ENCODE data around the gene EXOC7. TPM values are rescaled to one million over a fixed set of nuclear protein-coding genes. Genes with fewer than 3 reads are reported as not detected.

The EXOC7 gene
- total RNA-seq, 2 experiments from 2014 or later, result 88.1 to 90.6 TPM

- Mint-ChIP-seq H3K27me3 (no peaks in the 10 kb centered on the region), H3K4me1 (ENCODE audit: low read depth) (no peaks in the 10 kb centered on the region), H3K4me3 (no peak overlapping the region), H3K27ac (no peak overlapping the region), H3K9me3 (no peaks in the 10 kb centered on the region), H3K36me3 (ENCODE audit: low read depth) (no peaks in the 10 kb centered on the region)
- Histone ChIP-seq H3K4me1 (ENCODE audit: insufficient read depth, low read length) (no peaks in the 10 kb centered on the region), H3K27me3 (ENCODE audit: control insufficient read depth in 1 of 2, insufficient read depth in 2 of 2, low read length in 2 of 2) (no peaks in the 10 kb centered on the region), H3K36me3 (ENCODE audit: insufficient read depth, low read length) (no peaks in the 10 kb centered on the region), H3K9me3 (ENCODE audit: control insufficient read depth in 1 of 2, insufficient read depth in 1 of 2, low read length in 2 of 2) (no peaks in the 10 kb centered on the region), H3K27ac (ENCODE audit: low read depth in 1 of 2, low read length in 2 of 2) (no peak overlapping the region), H3K4me3 (ENCODE audit: low read length) (no peak overlapping the region)
- no peak for ATAC-seq (ENCODE audit: poor library complexity)
- DNase-seq, result no peak
- CTCF ChIA-PET, result interaction anchor here (1.4 kb wide), 1 partner anchor 164 kb away, joined by 6 read pairs; no protein-coding TSS in a partner anchor
- POLR2A ChIA-PET, result no interaction called here
- TF ChIP-seq, protein P1, sequence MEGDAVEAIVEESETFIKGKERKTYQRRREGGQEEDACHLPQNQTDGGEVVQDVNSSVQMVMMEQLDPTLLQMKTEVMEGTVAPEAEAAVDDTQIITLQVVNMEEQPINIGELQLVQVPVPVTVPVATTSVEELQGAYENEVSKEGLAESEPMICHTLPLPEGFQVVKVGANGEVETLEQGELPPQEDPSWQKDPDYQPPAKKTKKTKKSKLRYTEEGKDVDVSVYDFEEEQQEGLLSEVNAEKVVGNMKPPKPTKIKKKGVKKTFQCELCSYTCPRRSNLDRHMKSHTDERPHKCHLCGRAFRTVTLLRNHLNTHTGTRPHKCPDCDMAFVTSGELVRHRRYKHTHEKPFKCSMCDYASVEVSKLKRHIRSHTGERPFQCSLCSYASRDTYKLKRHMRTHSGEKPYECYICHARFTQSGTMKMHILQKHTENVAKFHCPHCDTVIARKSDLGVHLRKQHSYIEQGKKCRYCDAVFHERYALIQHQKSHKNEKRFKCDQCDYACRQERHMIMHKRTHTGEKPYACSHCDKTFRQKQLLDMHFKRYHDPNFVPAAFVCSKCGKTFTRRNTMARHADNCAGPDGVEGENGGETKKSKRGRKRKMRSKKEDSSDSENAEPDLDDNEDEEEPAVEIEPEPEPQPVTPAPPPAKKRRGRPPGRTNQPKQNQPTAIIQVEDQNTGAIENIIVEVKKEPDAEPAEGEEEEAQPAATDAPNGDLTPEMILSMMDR (IDR thresholded peaks at IDR 0.05), result no peak
- intact Hi-C loops (cut with DNase I, micrococcal nuclease), result no loop called here
Measured at GRCh38 chr17:76115138-76115754, 11.7 kb upstream of the EXOC7 start.

GRCh38 chr17:76111956-76112355, 8.4 kb upstream of the EXOC7 start:
- no peaks in the 10 kb centered on the region for H3K4me1 Mint-ChIP-seq (ENCODE audit: low read depth)
- Histone ChIP-seq H3K4me3 (ENCODE audit: low read length) (no peak overlapping the region), H3K9me3 (ENCODE audit: control insufficient read depth in 1 of 2, insufficient read depth in 1 of 2, low read length in 2 of 2) (no peaks in the 10 kb centered on the region), H3K36me3 (ENCODE audit: insufficient read depth, low read length) (no peaks in the 10 kb centered on the region), H3K27me3 (ENCODE audit: control insufficient read depth in 1 of 2, insufficient read depth in 2 of 2, low read length in 2 of 2) (no peaks in the 10 kb centered on the region), H3K4me1 (ENCODE audit: insufficient read depth, low read length) (no peaks in the 10 kb centered on the region), H3K27ac (ENCODE audit: low read depth in 1 of 2, low read length in 2 of 2) (no peak overlapping the region)
- DNase-seq (no peak), ATAC-seq (ENCODE audit: poor library complexity) (no peak)
- no peak overlapping the region for H3K27ac Mint-ChIP-seq
- no peaks in the 10 kb centered on the region for H3K36me3 Mint-ChIP-seq (ENCODE audit: low read depth)
- CTCF ChIA-PET, result no interaction called here
- H3K27me3 Mint-ChIP-seq, result no peaks in the 10 kb centered on the region
- intact Hi-C loops (cut with DNase I, micrococcal nuclease), result no loop called here
- H3K9me3 Mint-ChIP-seq, result no peaks in the 10 kb centered on the region
- POLR2A ChIA-PET, result no interaction called here
- no peak overlapping the region for H3K4me3 Mint-ChIP-seq
- TF ChIP-seq, protein P1 (IDR thresholded peaks at IDR 0.05), result no peak

DNA sequence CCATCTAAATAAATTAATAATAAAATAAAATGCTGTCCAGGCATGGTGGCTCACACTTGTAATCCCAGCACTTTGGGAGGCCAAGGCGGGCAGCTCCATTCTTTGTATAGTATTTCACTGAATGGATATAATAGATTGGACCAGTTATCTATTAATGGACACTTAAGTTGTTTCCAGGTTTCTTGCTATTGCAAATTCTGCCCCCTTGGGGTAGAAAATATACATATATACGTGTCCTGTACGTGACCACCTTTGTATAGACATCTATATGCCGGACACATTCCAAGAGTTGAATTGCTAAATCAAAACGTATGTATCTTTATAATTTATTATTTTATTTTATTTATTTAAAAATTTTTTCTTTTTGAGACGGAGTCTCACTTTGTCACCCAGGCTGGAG, 3.9 kb upstream of the EXOC7 start:
- H3K4me3 Mint-ChIP-seq, result no peak overlapping the region
- no peaks in the 10 kb centered on the region for H3K27me3 Mint-ChIP-seq
- H3K9me3 ChIP-seq (ENCODE audit: control insufficient read depth in 1 of 2, insufficient read depth in 1 of 2, low read length in 2 of 2), result no peaks in the 10 kb centered on the region
- peaks cover 17% of the 10 kb centered on the region for H3K4me1 ChIP-seq (ENCODE audit: insufficient read depth, low read length)
- no peaks in the 10 kb centered on the region for H3K9me3 Mint-ChIP-seq
- no peaks in the 10 kb centered on the region for H3K36me3 ChIP-seq (ENCODE audit: insufficient read depth, low read length)
- no peak overlapping the region for H3K4me3 ChIP-seq (ENCODE audit: low read length)
- H3K27ac Mint-ChIP-seq, result no peak overlapping the region
- ChIA-PET POLR2A (interaction anchor here (0.5 kb wide), 1 partner anchor 187 kb away, joined by 3 read pairs; no protein-coding TSS in a partner anchor), CTCF (interaction anchor here (1.5 to 2.1 kb wide), 2 partner anchors 74 to 93 kb away, joined by 5 read pairs; no protein-coding TSS in a partner anchor)
- DNase-seq (peak in 3 of 14 experiments; percentile 33 to 50 (median 41)), ATAC-seq (ENCODE audit: poor library complexity) (no peak)
- H3K27me3 ChIP-seq (ENCODE audit: control insufficient read depth in 1 of 2, insufficient read depth in 2 of 2, low read length in 2 of 2), result no peaks in the 10 kb centered on the region
- intact Hi-C loops (cut with DNase I, micrococcal nuclease), result loop anchor here in 1 of 2 experiments (5.0 kb wide), 1 partner anchor 95 kb away; no protein-coding TSS in a partner anchor
- H3K4me1 Mint-ChIP-seq (ENCODE audit: low read depth), result peaks cover 19% of the 10 kb centered on the region
- no peak overlapping the region for H3K27ac ChIP-seq (ENCODE audit: low read depth in 1 of 2, low read length in 2 of 2)
- TF ChIP-seq, protein P1 (IDR thresholded peaks at IDR 0.05), result peak; percentile 30
- peaks cover 14% of the 10 kb centered on the region for H3K36me3 Mint-ChIP-seq (ENCODE audit: low read depth)
